HEK293 (cell line): ENCODE data around the gene RXFP1.

Experiments
- CTCF ChIA-PET: fragments of 350-600 bp; formaldehyde crosslinking; extraction: SDS; loops from one replicate; lab custom pipeline; 2021; ENCODE audit warnings: antibody characterized with exemption; lab: Yijun Ruan, JAX
- POLR2A ChIA-PET: fragments of 300-600 bp; formaldehyde crosslinking; extraction: SDS; loops from one replicate; lab custom pipeline; 2020; ENCODE audit warnings: antibody characterized with exemption, inconsistent platforms; lab: Yijun Ruan, JAX
- H3K27ac ChIP-seq: fragments of 200-500 bp; sonication (Bioruptor generic); 2 replicates; pipeline ENCODE4 v1.5.1; 2014; ENCODE audit warnings: low read depth, low read length, control low read depth, inconsistent platforms; ENCODE audit errors: extremely low read depth
- H3K36me3 ChIP-seq, 2 experiments: fragments of 200-500 bp in 1 of 2; sonication (Bioruptor generic) in 1 of 2; 1 replicate in 1 of 2; 2 replicates in 1 of 2; pipeline ENCODE4 v1.5.1; 2014 to 2017; ENCODE audit warnings: inconsistent platforms in 2 of 2, low read length in 2 of 2; ENCODE audit not compliant: control insufficient read depth in 2 of 2, insufficient read depth in 1 of 2
- H3K4me1 ChIP-seq: fragments of 200-500 bp; sonication (Bioruptor generic); 2 replicates; pipeline ENCODE4 v1.5.1; 2014; ENCODE audit warnings: mild to moderate bottlenecking, low read length, inconsistent platforms; ENCODE audit not compliant: control insufficient read depth, insufficient read depth
- H3K4me3 ChIP-seq: 2 replicates; pipeline ENCODE4 v1.5.1; 2011; ENCODE audit warnings: low read depth, mild to moderate bottlenecking, control low read depth, low read length, moderate library complexity
- H3K9me3 ChIP-seq: fragments of 200-500 bp; sonication (Bioruptor generic); 2 replicates; pipeline ENCODE4 v1.5.1; 2014; ENCODE audit warnings: low read depth, low read length, inconsistent platforms; ENCODE audit not compliant: control insufficient read depth, insufficient read depth
- FEZF1 ChIP-seq: fragments of 450-650 bp; formaldehyde crosslinking; IDR thresholded peaks from 2 replicates; pipeline ENCODE4 v1.5.1; 2016; ENCODE audit warnings: missing biosample characterization, missing genetic modification characterization
- KLF8 ChIP-seq: fragments of 450-650 bp; formaldehyde crosslinking; IDR thresholded peaks from 2 replicates; pipeline ENCODE4 v1.5.1; 2016; ENCODE audit warnings: missing biosample characterization, missing genetic modification characterization
- OSR2 ChIP-seq: fragments of 450-650 bp; formaldehyde crosslinking; IDR thresholded peaks from 2 replicates; pipeline ENCODE4 v1.5.1; 2016; ENCODE audit warnings: missing biosample characterization, missing genetic modification characterization
- REPIN1 ChIP-seq: fragments of 450-650 bp; formaldehyde crosslinking; IDR thresholded peaks from 2 replicates; pipeline ENCODE4 v1.5.1; 2017; ENCODE audit warnings: missing biosample characterization, missing genetic modification characterization, low read depth
- ZNF335 ChIP-seq: fragments of 450-650 bp; formaldehyde crosslinking; conservative IDR thresholded peaks from 2 replicates; pipeline ENCODE4 v1.5.1; 2016; ENCODE audit warnings: missing biosample characterization, missing genetic modification characterization
- ZNF350 ChIP-seq: fragments of 450-650 bp; formaldehyde crosslinking; IDR thresholded peaks from 2 replicates; pipeline ENCODE4 v1.5.0; 2017; ENCODE audit warnings: missing biosample characterization, mild to moderate bottlenecking, missing genetic modification characterization
- ZNF433 ChIP-seq: fragments of 450-650 bp; formaldehyde crosslinking; IDR thresholded peaks from 2 replicates; pipeline ENCODE4 v1.5.1; 2016; ENCODE audit warnings: missing biosample characterization, missing genetic modification characterization, low read depth
- ZNF548 ChIP-seq: fragments of 450-650 bp; formaldehyde crosslinking; IDR thresholded peaks from 2 replicates; pipeline ENCODE4 v1.5.1; 2016; ENCODE audit warnings: missing biosample characterization, missing genetic modification characterization
- ZNF623 ChIP-seq: fragments of 450-650 bp; formaldehyde crosslinking; IDR thresholded peaks from 2 replicates; pipeline ENCODE4 v1.5.1; 2016; ENCODE audit warnings: missing biosample characterization, missing genetic modification characterization
- ZNF843 ChIP-seq: fragments of 450-650 bp; formaldehyde crosslinking; IDR thresholded peaks from 2 replicates; pipeline ENCODE4 v1.5.1; 2016; ENCODE audit warnings: missing biosample characterization, missing genetic modification characterization
- TF ChIP-seq, protein P1 (sequence below): fragments of 450-650 bp; formaldehyde crosslinking; IDR thresholded peaks from 2 replicates; pipeline ENCODE4 v1.5.1; 2016; ENCODE audit warnings: missing biosample characterization, missing genetic modification characterization, borderline replicate concordance
- TF ChIP-seq, protein P2 (sequence below): fragments of 450-650 bp; formaldehyde crosslinking; IDR thresholded peaks from 2 replicates; pipeline ENCODE4 v1.5.1; 2017; ENCODE audit warnings: missing biosample characterization, missing genetic modification characterization
- TF ChIP-seq, protein P3 (sequence below): fragments of 450-650 bp; formaldehyde crosslinking; IDR thresholded peaks from 2 replicates; pipeline ENCODE4 v1.5.1; 2016; ENCODE audit warnings: missing biosample characterization, missing genetic modification characterization, low read depth
- TF ChIP-seq, protein P4 (sequence below): fragments of 450-650 bp; formaldehyde crosslinking; IDR thresholded peaks from 2 replicates; pipeline ENCODE4 v1.5.0; 2017; ENCODE audit warnings: missing biosample characterization, missing genetic modification characterization, borderline replicate concordance
- TF ChIP-seq, protein P5 (sequence below): fragments of 450-650 bp; formaldehyde crosslinking; IDR thresholded peaks from 2 replicates; pipeline ENCODE4 v1.5.1; 2016; ENCODE audit warnings: missing biosample characterization, missing genetic modification characterization

RXFP1 gene

DNA sequence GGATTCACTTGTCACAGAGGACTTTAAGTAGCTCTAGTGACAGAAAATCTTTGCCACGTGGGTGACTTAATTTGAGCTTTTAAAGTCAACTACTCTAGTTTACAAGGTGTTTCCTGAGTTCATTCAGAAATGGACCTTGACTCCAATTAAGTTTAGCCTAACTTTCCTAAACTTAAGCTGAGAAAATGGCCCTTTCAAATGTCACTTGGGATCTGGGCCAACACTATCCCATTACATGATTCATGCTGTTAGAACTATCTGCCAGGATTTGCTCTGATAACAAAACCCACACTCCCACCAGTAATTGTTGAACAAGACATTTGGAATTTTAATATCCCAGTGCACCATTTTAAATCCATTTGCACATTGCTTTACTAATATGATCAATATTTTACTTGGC is 109.2 kb downstream of the RXFP1 start:
- Histone ChIP-seq H3K36me3 (no peaks in the 10 kb centered on the region), H3K4me1 (peaks cover 5% of the 10 kb centered on the region), H3K9me3 (no peaks in the 10 kb centered on the region), H3K4me3 (no peak overlapping the region), H3K27ac (no peak overlapping the region)
- POLR2A ChIA-PET: no interaction called here
- TF ChIP-seq, protein P1, sequence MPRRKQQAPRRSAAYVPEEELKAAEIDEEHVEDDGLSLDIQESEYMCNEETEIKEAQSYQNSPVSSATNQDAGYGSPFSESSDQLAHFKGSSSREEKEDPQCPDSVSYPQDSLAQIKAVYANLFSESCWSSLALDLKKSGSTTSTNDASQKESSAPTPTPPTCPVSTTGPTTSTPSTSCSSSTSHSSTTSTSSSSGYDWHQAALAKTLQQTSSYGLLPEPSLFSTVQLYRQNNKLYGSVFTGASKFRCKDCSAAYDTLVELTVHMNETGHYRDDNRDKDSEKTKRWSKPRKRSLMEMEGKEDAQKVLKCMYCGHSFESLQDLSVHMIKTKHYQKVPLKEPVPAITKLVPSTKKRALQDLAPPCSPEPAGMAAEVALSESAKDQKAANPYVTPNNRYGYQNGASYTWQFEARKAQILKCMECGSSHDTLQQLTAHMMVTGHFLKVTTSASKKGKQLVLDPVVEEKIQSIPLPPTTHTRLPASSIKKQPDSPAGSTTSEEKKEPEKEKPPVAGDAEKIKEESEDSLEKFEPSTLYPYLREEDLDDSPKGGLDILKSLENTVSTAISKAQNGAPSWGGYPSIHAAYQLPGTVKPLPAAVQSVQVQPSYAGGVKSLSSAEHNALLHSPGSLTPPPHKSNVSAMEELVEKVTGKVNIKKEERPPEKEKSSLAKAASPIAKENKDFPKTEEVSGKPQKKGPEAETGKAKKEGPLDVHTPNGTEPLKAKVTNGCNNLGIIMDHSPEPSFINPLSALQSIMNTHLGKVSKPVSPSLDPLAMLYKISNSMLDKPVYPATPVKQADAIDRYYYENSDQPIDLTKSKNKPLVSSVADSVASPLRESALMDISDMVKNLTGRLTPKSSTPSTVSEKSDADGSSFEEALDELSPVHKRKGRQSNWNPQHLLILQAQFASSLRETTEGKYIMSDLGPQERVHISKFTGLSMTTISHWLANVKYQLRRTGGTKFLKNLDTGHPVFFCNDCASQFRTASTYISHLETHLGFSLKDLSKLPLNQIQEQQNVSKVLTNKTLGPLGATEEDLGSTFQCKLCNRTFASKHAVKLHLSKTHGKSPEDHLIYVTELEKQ: no peak
- TF ChIP-seq, protein P2, sequence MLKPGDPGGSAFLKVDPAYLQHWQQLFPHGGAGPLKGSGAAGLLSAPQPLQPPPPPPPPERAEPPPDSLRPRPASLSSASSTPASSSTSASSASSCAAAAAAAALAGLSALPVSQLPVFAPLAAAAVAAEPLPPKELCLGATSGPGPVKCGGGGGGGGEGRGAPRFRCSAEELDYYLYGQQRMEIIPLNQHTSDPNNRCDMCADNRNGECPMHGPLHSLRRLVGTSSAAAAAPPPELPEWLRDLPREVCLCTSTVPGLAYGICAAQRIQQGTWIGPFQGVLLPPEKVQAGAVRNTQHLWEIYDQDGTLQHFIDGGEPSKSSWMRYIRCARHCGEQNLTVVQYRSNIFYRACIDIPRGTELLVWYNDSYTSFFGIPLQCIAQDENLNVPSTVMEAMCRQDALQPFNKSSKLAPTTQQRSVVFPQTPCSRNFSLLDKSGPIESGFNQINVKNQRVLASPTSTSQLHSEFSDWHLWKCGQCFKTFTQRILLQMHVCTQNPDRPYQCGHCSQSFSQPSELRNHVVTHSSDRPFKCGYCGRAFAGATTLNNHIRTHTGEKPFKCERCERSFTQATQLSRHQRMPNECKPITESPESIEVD (tag by site-specific recombination): peak; percentile 35
- TF ChIP-seq OSR2 (peak; percentile 52; the same call in 1 of the 2 replicates), FEZF1 (tag by site-specific recombination) (peak; percentile 67), ZNF843 (tag by site-specific recombination) (peak; percentile 44; the same call in 1 of the 2 replicates)
- TF ChIP-seq, protein P3, sequence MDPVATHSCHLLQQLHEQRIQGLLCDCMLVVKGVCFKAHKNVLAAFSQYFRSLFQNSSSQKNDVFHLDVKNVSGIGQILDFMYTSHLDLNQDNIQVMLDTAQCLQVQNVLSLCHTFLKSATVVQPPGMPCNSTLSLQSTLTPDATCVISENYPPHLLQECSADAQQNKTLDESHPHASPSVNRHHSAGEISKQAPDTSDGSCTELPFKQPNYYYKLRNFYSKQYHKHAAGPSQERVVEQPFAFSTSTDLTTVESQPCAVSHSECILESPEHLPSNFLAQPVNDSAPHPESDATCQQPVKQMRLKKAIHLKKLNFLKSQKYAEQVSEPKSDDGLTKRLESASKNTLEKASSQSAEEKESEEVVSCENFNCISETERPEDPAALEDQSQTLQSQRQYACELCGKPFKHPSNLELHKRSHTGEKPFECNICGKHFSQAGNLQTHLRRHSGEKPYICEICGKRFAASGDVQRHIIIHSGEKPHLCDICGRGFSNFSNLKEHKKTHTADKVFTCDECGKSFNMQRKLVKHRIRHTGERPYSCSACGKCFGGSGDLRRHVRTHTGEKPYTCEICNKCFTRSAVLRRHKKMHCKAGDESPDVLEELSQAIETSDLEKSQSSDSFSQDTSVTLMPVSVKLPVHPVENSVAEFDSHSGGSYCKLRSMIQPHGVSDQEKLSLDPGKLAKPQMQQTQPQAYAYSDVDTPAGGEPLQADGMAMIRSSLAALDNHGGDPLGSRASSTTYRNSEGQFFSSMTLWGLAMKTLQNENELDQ (tag by site-specific recombination): no peak
- CTCF ChIA-PET: interaction anchor here (1.1 kb wide), 1 partner anchor 220 kb away, joined by 4 read pairs; no protein-coding TSS in a partner anchor

DNA sequence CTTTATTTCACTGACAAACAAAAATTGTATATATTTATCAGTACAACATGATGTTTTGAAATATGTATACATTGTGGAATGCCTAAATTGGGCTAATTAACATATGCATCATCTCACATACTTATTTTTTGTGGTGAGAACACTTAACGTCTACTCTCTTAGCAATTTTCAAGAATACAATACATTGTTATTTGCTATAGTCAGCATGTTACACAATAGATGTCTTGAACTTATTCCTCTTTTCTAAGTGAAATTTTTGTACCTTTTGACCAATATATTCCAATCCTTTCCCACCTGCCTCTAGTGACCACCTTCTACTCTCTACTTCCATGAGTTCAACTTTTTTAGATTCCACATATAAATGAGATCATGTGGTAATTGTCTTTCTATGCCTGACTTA is 114.9 kb downstream of the RXFP1 start:
- H3K9me3 ChIP-seq: no peaks in the 10 kb centered on the region
- POLR2A ChIA-PET: no interaction called here
- H3K27ac ChIP-seq: no peak overlapping the region
- no peak overlapping the region for H3K4me3 ChIP-seq
- no peaks in the 10 kb centered on the region for H3K36me3 ChIP-seq
- H3K4me1 ChIP-seq: no peaks in the 10 kb centered on the region
- TF ChIP-seq ZNF350 (no peak), KLF8 (tag by site-specific recombination) (no peak), ZNF623 (tag by site-specific recombination) (no peak), OSR2 (no peak), ZNF433 (tag by site-specific recombination) (no peak), ZNF548 (tag by site-specific recombination) (no peak), REPIN1 (tag by site-specific recombination) (no peak), ZNF335 (tag by site-specific recombination) (no peak)
- TF ChIP-seq, protein P4, sequence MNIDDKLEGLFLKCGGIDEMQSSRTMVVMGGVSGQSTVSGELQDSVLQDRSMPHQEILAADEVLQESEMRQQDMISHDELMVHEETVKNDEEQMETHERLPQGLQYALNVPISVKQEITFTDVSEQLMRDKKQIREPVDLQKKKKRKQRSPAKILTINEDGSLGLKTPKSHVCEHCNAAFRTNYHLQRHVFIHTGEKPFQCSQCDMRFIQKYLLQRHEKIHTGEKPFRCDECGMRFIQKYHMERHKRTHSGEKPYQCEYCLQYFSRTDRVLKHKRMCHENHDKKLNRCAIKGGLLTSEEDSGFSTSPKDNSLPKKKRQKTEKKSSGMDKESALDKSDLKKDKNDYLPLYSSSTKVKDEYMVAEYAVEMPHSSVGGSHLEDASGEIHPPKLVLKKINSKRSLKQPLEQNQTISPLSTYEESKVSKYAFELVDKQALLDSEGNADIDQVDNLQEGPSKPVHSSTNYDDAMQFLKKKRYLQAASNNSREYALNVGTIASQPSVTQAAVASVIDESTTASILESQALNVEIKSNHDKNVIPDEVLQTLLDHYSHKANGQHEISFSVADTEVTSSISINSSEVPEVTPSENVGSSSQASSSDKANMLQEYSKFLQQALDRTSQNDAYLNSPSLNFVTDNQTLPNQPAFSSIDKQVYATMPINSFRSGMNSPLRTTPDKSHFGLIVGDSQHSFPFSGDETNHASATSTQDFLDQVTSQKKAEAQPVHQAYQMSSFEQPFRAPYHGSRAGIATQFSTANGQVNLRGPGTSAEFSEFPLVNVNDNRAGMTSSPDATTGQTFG (tag by site-specific recombination): no peak
- TF ChIP-seq, protein P5, sequence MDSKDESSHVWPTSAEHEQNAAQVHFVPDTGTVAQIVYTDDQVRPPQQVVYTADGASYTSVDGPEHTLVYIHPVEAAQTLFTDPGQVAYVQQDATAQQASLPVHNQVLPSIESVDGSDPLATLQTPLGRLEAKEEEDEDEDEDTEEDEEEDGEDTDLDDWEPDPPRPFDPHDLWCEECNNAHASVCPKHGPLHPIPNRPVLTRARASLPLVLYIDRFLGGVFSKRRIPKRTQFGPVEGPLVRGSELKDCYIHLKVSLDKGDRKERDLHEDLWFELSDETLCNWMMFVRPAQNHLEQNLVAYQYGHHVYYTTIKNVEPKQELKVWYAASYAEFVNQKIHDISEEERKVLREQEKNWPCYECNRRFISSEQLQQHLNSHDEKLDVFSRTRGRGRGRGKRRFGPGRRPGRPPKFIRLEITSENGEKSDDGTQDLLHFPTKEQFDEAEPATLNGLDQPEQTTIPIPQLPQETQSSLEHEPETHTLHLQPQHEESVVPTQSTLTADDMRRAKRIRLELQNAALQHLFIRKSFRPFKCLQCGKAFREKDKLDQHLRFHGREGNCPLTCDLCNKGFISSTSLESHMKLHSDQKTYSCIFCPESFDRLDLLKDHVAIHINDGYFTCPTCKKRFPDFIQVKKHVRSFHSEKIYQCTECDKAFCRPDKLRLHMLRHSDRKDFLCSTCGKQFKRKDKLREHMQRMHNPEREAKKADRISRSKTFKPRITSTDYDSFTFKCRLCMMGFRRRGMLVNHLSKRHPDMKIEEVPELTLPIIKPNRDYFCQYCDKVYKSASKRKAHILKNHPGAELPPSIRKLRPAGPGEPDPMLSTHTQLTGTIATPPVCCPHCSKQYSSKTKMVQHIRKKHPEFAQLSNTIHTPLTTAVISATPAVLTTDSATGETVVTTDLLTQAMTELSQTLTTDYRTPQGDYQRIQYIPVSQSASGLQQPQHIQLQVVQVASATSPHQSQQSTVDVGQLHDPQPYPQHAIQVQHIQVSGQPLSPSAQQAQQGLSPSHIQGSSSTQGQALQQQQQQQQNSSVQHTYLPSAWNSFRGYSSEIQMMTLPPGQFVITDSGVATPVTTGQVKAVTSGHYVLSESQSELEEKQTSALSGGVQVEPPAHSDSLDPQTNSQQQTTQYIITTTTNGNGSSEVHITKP (tag by site-specific recombination): no peak
- TF ChIP-seq, all 188 proteins: peak for 0
- CTCF ChIA-PET: no interaction called here
